Stimulated activated CD4-positive, alpha-beta T cell treated with anti-CD3 and anti-CD28 coated beads, Interleukin-15, amount 100 ng/mL, for 48 hours (primary cell): Measurements from ENCODE around the gene CLCA4.
"Not testable (repeated sequence)": the region's sequence is repeated elsewhere in the genome, so short reads cannot be mapped to it uniquely, and the experiment has no call there.

Experiments used
- DNase-seq, 2 donors: peaks; one replicate each; pipeline ENCODE4 v3.0.0-alpha.2; 2020; ENCODE audit warnings: low read depth in 2 of 2

CLCA4 gene

DNA sequence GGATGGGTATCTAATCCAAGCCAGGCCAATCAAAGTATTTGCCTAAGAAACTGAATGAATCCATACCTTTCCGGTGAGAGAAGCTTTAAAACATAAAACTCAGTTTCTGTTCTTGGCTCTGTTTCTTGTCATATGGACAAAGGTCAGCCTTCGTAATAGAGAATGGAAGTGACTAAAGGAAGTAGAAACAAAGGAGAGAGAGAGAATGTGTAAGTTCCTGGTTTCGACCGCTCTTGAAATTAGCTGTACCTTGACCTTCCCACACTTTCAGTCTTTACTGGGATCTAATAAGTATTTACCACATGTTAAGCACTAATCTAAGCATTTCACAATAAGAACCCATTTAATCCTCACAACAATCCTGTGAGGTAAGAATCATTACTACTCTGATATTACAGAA is 19.6 kb upstream of the CLCA4 start:
- DNase-seq = no peak

DNA sequence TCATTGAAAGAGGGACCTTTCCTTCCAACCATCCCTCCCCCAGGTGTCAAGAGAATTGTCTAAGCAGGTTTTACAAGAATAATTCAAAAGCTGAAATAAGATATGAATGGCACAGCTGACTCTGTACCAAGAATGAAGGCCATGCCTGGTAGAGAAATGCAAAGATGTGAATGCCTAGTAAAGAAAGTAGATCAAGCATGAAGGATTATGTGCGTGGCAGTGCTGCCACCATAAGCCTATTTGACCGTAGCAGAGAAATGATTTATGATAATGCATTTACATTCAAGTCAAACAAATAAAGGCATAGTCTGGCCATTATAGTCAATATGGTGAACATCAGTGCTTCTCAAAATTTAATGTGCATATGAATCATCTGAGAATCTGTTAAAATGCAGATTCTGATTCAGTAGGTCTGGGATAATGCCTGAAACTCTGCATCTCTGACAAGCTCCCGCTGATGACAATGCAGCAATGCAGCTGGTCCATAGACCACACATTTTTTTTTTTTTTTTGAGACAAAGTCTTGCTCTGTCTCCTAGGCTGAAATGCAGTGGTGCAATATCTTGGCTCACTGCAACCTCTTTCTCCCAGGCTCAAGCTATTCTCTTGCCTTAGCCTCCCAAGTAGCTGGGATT is 16.6 kb upstream of the CLCA4 start:
- DNase-seq = no peak

DNA sequence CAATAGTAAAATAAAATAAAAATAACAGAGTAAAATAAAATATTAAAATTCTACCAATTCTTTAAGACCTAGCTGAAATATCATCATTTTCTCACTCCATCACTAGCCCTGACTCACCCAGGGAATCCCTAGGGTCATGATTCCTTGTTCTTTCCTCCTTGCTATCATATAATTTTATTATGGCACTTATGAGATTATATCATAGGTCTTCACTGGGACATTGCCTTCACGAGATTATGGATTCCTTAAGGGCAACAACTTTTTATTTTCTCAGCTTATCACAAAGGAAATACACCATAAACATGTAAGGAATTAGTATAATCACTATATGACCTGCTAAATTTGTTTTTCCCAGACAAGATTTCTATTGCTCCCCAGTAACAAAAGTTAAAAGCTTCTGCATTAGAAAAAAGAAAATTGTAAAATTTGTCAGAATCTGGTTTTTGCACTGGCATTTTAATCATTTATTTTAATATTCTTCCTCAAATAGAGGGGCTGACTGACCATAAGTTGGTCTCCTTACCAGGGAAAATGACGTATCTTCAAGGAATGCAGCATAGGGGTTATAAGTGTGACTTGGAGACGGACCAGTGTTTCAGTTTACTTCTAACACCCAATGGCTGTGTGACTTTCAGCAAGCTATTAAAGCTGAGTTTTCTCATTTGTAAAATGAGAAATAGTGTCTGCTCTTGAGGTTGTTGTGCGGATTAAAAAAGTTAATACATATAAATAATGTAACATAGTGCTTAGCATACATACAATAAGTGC is 8.8 kb upstream of the CLCA4 start:
- DNase-seq = no peak

DNA sequence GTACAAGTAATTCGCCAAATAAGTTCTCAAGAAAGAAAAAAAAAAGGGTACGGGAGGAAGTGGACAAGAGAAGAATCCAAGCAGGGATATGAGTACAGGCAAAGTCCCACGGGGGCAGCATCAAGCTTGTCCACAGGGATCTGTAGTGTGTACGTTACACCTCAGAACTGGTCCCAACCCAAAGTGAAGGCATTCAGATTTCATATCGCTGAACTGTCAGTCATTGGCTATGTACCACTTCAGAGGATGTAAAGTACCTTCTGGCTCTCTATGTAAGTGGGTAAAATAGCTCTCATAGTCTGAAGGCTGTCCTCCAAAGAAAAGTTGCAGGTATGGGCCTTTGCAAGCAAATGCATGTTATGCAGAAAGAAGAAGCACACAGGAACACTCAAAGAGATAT is 8.1 kb upstream of the CLCA4 start:
- no peak for DNase-seq

- DNase-seq = no peak
Observed at GRCh38 chr1:86541859-86542258, 5.0 kb upstream of the CLCA4 start.

DNA sequence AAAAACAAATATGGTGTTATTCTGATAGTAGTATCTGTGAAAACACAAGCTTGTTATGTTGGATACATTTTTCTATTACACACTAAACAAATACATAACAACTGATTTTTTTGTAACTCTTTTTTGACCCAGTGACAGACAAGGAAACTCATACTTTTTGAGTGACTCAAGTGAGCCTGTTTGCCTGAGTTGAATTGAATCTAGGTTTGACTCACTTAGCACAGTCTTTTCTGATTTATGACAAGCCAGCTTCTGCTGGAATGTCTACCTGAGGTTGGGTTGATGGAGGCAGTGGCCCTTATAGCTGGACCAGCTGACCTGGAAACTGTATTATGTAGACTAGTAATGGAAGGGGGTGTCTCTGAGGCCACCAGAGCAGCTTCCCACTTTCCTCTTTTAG is 4.2 kb upstream of the CLCA4 start:
- no peak for DNase-seq

DNA sequence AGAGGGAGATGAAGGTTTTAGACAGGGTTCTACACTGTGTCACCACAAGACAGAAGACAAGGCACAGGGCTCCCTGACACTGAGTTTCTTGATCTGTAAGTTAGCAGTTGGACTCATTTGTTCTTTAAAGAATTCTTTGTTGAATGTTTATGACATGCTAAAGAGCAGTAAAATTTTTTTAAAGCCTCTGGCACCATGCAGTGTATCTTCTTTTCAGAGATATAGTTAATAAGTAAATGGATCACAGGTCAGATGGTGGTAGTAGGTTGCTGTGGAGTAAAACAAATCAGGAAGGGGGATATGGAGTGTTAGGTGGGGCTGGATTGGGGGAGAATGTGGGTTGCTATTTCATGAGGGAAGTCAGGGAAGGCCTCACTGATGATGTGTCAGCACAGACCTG is 2.0 kb downstream of the CLCA4 start:
- DNase-seq = no peak

GRCh38 chr1:86551305-86551704 is 4.4 kb downstream of the CLCA4 start:
- DNase-seq = no peak

DNA sequence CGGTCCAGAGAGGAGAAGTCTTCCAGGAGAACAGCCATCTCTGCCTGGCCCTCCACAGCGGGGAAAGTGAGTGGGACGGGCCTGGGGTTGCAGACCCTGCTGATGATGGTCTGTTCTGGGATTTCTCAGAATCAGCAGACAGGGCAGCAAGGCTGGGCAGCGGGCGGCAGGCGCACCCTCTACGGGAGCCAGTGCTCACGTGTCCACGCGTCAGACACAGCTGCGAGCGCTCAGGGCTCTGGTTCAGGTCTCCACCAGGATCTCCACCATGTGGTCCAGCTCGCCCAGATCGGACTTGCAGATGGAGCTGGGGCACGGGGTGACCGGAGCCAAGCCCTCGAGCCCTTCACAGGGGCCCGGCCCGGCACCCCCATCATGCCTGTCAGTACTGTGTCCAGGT is 5.5 kb downstream of the CLCA4 start:
- no peak for DNase-seq

DNA sequence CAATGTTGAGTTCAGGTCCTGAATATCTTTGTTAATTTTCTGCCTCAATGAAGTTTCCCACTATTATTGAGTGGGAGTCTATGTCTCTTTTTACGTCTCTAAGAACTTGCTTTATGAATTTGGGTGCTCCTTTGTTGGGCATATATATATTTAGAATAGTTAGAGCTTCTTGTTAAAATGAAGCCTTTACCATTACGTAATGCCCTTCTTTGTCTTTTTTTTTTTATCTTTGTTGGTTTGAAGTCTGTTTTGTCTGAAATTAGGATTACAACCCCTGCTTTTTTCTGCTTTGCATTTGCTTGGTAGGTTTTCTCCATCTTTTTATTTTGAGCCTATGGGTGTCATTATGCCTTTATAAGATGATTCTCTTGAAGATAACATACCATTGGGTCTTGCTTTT is 10.9 kb downstream of the CLCA4 start:
- no peak for DNase-seq

DNA sequence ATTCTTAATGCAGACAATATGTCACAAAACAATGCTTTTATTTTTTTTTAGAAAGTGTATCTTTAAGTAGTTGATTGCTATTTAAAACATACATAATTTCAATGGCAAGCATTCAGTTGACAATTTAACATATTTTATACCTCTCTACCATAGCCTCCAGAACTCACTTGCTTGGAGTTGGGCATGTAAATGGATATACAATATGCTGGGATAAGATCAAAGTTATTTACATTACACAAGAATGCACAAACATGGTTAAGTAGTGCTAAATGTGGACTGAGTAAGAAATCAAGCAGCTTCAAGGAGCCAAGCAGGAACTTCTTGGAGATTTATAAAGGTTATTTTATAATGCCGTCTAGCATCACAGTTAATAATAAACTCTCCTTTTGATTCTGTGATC is 17.0 kb downstream of the CLCA4 start:
- DNase-seq = no peak

DNA sequence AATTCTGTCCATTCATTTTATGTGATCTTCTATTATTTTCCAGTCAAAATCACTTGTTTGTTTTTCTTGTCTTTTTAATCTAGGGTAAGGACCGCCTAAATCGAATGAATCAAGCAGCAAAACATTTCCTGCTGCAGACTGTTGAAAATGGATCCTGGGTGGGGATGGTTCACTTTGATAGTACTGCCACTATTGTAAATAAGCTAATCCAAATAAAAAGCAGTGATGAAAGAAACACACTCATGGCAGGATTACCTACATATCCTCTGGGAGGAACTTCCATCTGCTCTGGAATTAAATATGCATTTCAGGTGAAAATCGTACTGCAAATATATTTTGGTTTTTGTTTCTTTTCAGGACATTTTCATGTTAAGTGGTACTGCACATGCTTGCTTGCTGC is 20.5 kb downstream of the CLCA4 start:
- DNase-seq = no peak

- no peak for DNase-seq
Observed at GRCh38 chr1:86567878-86568277, 21.0 kb downstream of the CLCA4 start.

- no peak for DNase-seq
Observed at GRCh38 chr1:86573763-86574484, 27.0 kb downstream of the CLCA4 start.

GRCh38 chr1:86581231-86581630 is 34.4 kb downstream of the CLCA4 start:
- no peak for DNase-seq

GRCh38 chr1:86582161-86582560 is 35.3 kb downstream of the CLCA4 start:
- DNase-seq = no peak

DNA sequence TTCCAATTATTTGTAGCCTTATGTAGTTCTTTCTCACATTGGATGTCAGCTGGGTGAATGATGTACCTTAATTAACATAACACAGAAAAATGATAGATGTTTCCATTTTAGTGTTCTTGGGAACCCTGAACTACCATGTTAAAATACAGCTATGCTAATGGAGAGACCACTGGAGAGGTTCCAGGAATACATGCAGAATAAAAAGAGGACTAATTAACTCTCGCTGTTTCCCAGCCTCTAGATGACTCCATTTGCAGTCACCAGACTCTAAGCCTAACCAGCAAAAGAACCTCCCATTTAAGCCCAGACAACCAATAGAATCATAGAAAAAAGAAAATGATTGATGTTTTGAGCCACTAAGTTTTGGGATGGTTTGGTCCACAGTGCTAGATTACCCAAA is 36.2 kb downstream of the CLCA4 start:
- DNase-seq = no peak

GRCh38 chr1:86583593-86583992 is 36.7 kb downstream of the CLCA4 start:
- no peak for DNase-seq

GRCh38 chr1:86594284-86594770 is 47.4 kb downstream of the CLCA4 start:
- DNase-seq = no peak

DNA sequence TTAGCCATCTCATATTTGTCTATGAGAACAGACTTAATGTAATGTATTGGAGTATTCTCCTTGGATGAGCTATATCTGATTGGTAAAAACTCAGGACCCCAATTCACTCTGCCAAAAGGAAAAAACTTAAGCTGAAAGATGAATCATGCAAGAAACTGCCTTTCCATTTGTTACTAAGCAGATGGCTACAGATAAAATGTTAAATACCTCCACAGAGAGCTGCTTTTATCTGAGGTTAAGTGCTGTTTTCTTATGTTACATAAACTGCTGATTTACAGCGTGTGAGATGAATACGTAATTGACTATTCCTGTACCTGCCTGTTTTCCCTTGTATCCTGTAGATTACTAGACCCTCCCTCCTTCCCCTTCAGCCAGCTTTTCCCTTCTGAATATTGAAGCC is 49.3 kb downstream of the CLCA4 start:
- no peak for DNase-seq

DNA sequence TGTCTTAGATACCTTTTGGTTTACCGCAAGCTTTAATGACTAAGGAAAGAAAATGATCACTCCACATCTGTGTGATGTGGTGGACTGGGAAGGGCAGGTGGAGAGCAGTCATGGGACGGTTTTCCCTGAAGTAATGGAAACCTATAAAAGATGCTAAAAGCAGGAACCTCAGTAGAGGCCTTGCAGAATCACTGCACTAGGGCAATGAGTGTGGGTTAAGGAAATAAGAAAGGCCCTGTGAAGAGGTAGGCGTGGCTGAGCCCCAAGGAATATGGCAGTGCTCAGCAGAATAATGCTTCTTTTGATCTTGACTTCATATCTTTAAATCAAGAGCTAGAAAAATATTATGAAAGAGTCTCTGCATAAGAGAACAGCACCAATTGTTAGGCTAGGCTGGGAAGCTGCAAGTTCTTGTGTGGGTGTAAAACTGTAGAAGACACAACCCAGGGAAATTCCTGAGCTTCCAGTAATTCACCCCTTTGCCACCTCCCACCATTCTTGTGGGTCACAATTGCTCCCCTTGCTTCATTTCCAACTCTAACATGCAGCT is 49.9 kb downstream of the CLCA4 start:
- DNase-seq = no peak

DNA sequence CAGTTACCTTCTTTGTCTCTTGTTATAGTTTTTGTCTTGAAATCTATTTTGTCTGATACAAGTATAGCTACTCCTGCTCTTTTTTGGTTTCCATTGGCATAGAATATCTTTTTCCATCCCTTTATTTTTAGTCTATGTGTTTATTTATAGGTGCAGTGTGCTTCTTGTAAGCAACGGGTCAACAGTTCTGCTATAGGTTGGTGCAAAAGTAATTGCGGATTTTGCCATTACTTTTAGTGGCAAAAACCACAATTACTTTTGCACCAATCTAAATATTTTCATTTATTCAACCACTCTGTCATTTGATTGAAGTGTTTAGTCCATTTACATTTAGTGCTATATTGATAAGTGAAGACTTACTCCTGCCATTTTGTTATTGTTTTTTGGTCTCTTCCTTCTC is 59.2 kb downstream of the CLCA4 start:
- not testable (repeated sequence) for DNase-seq

GRCh38 chr1:86616433-86616832 is 69.6 kb downstream of the CLCA4 start:
- DNase-seq = no peak
